HEK293T (cell line): ENCODE measurements around the gene PARP3.

Experiments used
- CTCF ChIA-PET: fragments of 350-600 bp; formaldehyde crosslinking; extraction: SDS; loops from one replicate; lab custom pipeline; 2021; ENCODE audit warnings: antibody characterized with exemption, inconsistent platforms; lab: Yijun Ruan, JAX
- POLR2A ChIA-PET: fragments of 350-600 bp; formaldehyde crosslinking; extraction: SDS; loops from one replicate; lab custom pipeline; 2020; ENCODE audit warnings: antibody characterized with exemption, inconsistent platforms; lab: Yijun Ruan, JAX
- DNase-seq: peaks from one replicate; pipeline ENCODE4 v3.0.0; 2012; ENCODE audit warnings: mixed read lengths; ENCODE audit errors: extremely low spot score
- ARNT ChIP-seq: fragments of 450-650 bp; IDR thresholded peaks from 2 replicates; pipeline ENCODE4 v1.6.1; 2017; ENCODE audit warnings: mild to moderate bottlenecking
- BHLHE40 ChIP-seq: fragments of 450-650 bp; IDR thresholded peaks from 2 replicates; pipeline ENCODE4 v1.6.1; 2016; ENCODE audit warnings: mild to moderate bottlenecking, moderate library complexity, borderline replicate concordance
- CTBP1 ChIP-seq: fragments of 450-650 bp; IDR thresholded peaks from 2 replicates; pipeline ENCODE4 v1.6.1; 2016; ENCODE audit warnings: borderline replicate concordance
- ELF4 ChIP-seq: fragments of 450-650 bp; IDR thresholded peaks from 2 replicates; pipeline ENCODE4 v1.6.1; 2017; ENCODE audit warnings: antibody characterized with exemption
- FOXA1 ChIP-seq: fragments of 450-650 bp; IDR thresholded peaks from 2 replicates; pipeline ENCODE4 v1.6.1; 2016; ENCODE audit warnings: mild to moderate bottlenecking
- FOXK2 ChIP-seq: fragments of 450-650 bp; IDR thresholded peaks from 2 replicates; pipeline ENCODE4 v1.6.1; 2016; ENCODE audit warnings: mild to moderate bottlenecking
- FOXM1 ChIP-seq: fragments of 450-650 bp; IDR thresholded peaks from 2 replicates; pipeline ENCODE4 v1.6.1; 2017; ENCODE audit warnings: mild to moderate bottlenecking, borderline replicate concordance
- HDGF ChIP-seq: fragments of 450-650 bp; IDR thresholded peaks from 2 replicates; pipeline ENCODE4 v1.6.1; 2017; ENCODE audit warnings: antibody characterized with exemption, borderline replicate concordance
- L3MBTL2 ChIP-seq: fragments of 450-650 bp; conservative IDR thresholded peaks from 2 replicates; pipeline ENCODE4 v1.6.1; 2016; ENCODE audit warnings: mild to moderate bottlenecking
- LEF1 ChIP-seq: fragments of 450-650 bp; IDR thresholded peaks from 2 replicates; pipeline ENCODE4 v1.6.1; 2017; ENCODE audit warnings: mild to moderate bottlenecking, borderline replicate concordance
- NFRKB ChIP-seq: fragments of 450-650 bp; IDR thresholded peaks from 2 replicates; pipeline ENCODE4 v1.6.1; 2016; ENCODE audit warnings: mild to moderate bottlenecking, moderate library complexity
- PKNOX1 ChIP-seq: fragments of 450-650 bp; IDR thresholded peaks from 2 replicates; pipeline ENCODE4 v1.6.1; 2016
- SP1 ChIP-seq: fragments of 450-650 bp; IDR thresholded peaks from 2 replicates; pipeline ENCODE4 v1.6.1; 2017
- SUZ12 ChIP-seq: fragments of 450-650 bp; IDR thresholded peaks from 2 replicates; pipeline ENCODE4 v1.6.1; 2016; ENCODE audit warnings: mild to moderate bottlenecking
- TARDBP ChIP-seq: fragments of 450-650 bp; IDR thresholded peaks from 2 replicates; pipeline ENCODE4 v1.6.1; 2016
- ZNF384 ChIP-seq: fragments of 450-650 bp; IDR thresholded peaks from 2 replicates; pipeline ENCODE4 v1.6.1; 2016

Gene PARP3

GRCh38 chr3:51937611-51938450 is 4.3 kb upstream of the PARP3 start:
- no peak for DNase-seq
- ChIA-PET CTCF (interaction anchor here (0.7 to 0.9 kb wide), 2 partner anchors 19 to 45 kb away, joined by 3 to 4 read pairs; partner anchors contain the start of gene ACY1), POLR2A (interaction anchor here (1.3 kb wide), 1 partner anchor 58 kb away, joined by 4 read pairs; the partner anchor contains the start of gene RPL29)
- TF ChIP-seq ARNT (no peak), L3MBTL2 (no peak), LEF1 (no peak), TARDBP (no peak), SUZ12 (no peak), ELF4 (no peak)

- TF ChIP-seq ARNT (no peak), BHLHE40 (no peak), ZNF384 (no peak), FOXA1 (no peak), FOXM1 (no peak), CTBP1 (no peak), PKNOX1 (no peak), FOXK2 (no peak), LEF1 (no peak), SUZ12 (no peak), NFRKB (no peak), L3MBTL2 (no peak), TARDBP (no peak), SP1 (no peak)
- POLR2A ChIA-PET = interaction anchor here (1.1 kb wide), 1 partner anchor 44 kb away, joined by 3 read pairs; the partner anchor contains the start of gene ACY1
- CTCF ChIA-PET = interaction anchor here (0.7 to 0.9 kb wide), 2 partner anchors 18 to 44 kb away, joined by 3 to 4 read pairs; partner anchors contain the start of gene ACY1
- DNase-seq = no peak
Observed at GRCh38 chr3:51938780-51939425, 3.3 kb upstream of the PARP3 start.

GRCh38 chr3:51940648-51941462 is 1.3 kb upstream of the PARP3 start:
- ChIA-PET CTCF (interaction anchor here (0.6 to 2.8 kb wide), 10 partner anchors 8 to 113 kb away, joined by 3 to 21 read pairs (median 5); partner anchors contain the start of genes ABHD14A, ABHD14B and ACY1), POLR2A (interaction anchor here (1.1 to 3.1 kb wide), 7 partner anchors 8 to 58 kb away, joined by 3 to 52 read pairs (median 11); partner anchors contain the start of genes ABHD14A, ABHD14B, PCBP4 and RPL29)
- no peak for TF ChIP-seq HDGF
- no peak for TF ChIP-seq LEF1
- TF ChIP-seq ARNT = no peak
- no peak for TF ChIP-seq CTBP1
- no peak for DNase-seq

GRCh38 chr3:51941463-51941797 is 733 bp upstream of the PARP3 start:
- POLR2A ChIA-PET = interaction anchor here (1.1 to 3.1 kb wide), 9 partner anchors 8 to 116 kb away, joined by 3 to 52 read pairs (median 11); partner anchors contain the start of genes ABHD14A, ABHD14B, DUSP7 and PCBP4
- DNase-seq = no peak
- CTCF ChIA-PET = interaction anchor here (0.6 to 2.8 kb wide), 10 partner anchors 8 to 112 kb away, joined by 3 to 21 read pairs (median 5); partner anchors contain the start of genes ABHD14A, ABHD14B and ACY1
- TF ChIP-seq ARNT (no peak), FOXM1 (no peak), SUZ12 (no peak), LEF1 (no peak), TARDBP (no peak), L3MBTL2 (no peak), NFRKB (no peak), FOXK2 (no peak), ZNF384 (no peak), PKNOX1 (no peak), ELF4 (no peak), FOXA1 (no peak)

GRCh38 chr3:51942603-51943450 is 664 bp downstream of the PARP3 start:
- ChIA-PET POLR2A (interaction anchor here (1.1 to 3.1 kb wide), 10 partner anchors 9 to 114 kb away, joined by 3 to 52 read pairs (median 11); partner anchors contain the start of genes ABHD14A, ABHD14B, DUSP7 and PCBP4), CTCF (interaction anchor here (0.7 to 2.8 kb wide), 9 partner anchors 9 to 218 kb away, joined by 3 to 21 read pairs (median 4); partner anchors contain the start of genes ABHD14A, ABHD14B and ACY1)
- peak; percentile 43 for DNase-seq
- TF ChIP-seq FOXA1 (no peak), SUZ12 (no peak), CTBP1 (no peak), TARDBP (no peak), FOXM1 (no peak), FOXK2 (no peak), SP1 (no peak), LEF1 (no peak)
